ENCODE results near the gene STH. TPM values are rescaled to one million over a fixed set of nuclear protein-coding genes. Genes with fewer than 3 reads are reported as not detected.

The STH gene
- total RNA-seq, 1 experiment from 2014 or later = not detected

DNA sequence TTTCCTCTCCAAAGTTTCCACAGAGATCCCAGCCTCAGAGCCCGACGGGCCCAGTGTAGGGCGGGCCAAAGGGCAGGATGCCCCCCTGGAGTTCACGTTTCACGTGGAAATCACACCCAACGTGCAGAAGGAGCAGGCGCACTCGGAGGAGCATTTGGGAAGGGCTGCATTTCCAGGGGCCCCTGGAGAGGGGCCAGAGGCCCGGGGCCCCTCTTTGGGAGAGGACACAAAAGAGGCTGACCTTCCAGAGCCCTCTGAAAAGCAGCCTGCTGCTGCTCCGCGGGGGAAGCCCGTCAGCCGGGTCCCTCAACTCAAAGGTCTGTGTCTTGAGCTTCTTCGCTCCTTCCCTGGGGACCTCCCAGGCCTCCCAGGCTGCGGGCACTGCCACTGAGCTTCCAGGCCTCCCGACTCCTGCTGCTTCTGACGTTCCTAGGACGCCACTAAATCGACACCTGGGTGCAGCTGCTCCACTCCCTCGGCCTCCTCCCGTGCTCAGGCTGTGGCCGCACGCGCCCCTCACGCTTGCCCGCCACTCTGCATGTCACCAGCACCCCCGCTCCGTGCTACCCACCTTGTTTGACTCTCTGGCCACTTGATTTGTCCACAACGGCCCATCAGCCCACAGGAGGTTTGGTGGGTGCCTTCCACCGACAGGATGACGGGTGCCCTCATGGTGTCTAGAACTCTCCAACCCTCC is 15.3 kb upstream of the STH start:
- no peak for DNase-seq (ENCODE audit: extremely low read depth, low read depth)

DNA sequence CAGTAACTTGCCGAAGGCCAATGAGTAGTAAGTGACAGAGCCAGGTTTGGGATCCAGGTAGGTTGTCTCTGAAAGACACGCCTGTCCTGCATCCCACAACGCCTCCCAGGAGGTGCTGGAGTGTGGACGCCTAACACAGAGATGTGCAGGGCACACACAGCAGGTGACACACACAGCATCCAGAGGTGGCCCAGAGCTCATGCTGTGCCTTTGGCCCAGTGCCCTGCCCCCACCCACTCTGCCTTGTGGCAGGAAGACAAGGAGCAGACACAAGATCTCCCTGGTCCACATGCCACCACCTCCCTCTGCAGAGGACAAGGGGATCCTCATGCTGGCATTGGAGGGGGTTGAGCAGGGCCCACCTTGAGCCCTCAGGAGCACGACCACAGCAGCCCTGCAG is 14.7 kb upstream of the STH start:
- no peak for DNase-seq (ENCODE audit: extremely low read depth, low read depth)

DNA sequence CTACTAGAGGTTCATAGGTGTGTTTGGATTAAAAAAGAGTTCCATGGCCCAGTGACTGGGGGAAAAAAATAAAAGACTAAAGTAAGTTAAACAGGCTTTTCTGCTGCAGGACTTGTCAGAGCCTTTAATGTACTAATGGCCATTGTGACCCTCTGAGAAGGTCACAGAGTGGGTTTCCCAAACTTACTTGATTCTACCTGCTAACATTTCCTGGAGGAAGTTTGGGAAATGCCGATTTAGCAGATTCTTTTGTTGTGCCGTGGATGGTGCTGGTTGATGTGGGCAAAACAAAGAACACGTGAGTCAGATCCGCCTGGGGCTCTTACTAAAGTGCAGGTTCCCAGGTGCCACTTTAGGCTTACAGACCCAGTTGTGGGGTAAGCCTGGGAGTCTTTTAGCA is 13.6 kb upstream of the STH start:
- no peak for DNase-seq (ENCODE audit: extremely low read depth, low read depth)

- no peak for DNase-seq (ENCODE audit: extremely low read depth, low read depth)
Observed at GRCh38 chr17:45986056-45986455, 13.0 kb upstream of the STH start.

GRCh38 chr17:45987706-45988105 is 11.3 kb upstream of the STH start:
- DNase-seq (ENCODE audit: extremely low read depth, low read depth) = no peak

- no peak for DNase-seq (ENCODE audit: extremely low read depth, low read depth)
Observed at GRCh38 chr17:45989759-45990158, 9.3 kb upstream of the STH start.

- DNase-seq (ENCODE audit: extremely low read depth, low read depth) = no peak
Observed at GRCh38 chr17:45990886-45991285, 8.2 kb upstream of the STH start.

DNA sequence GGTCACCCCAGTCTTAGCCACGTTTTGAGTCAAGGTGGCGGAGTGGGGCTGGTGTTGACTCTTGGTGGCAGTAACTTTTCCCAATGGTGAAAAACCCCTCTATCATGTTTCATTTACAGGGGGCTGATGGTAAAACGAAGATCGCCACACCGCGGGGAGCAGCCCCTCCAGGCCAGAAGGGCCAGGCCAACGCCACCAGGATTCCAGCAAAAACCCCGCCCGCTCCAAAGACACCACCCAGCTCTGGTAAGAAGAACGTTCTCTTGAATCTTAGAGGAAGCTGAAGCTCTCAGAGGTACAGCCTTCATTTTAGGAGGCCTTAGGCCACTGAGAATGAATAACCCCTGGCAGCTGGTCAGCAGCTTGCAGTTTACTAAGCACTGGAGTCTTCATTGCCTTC is 7.7 kb upstream of the STH start:
- DNase-seq (ENCODE audit: extremely low read depth, low read depth) = no peak

DNA sequence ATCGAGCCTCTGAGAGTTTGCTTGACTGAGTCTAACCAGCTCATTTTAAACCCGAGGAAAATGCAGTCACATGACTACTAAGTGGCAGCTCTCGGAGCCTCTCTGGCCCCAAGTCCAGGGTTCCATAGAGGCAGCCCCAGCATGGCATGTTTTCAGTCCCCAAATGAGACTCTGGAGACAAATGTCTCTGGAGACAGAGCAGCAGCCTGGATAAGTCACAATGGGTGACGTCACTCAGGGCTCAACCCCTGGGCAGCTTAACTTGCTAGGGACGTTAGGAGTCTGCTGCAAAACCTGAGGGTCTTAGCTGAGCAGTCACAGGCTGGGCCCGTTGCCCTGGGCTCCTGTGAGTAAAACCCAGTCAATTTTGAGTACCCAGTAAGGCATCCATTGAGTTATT is 6.9 kb upstream of the STH start:
- DNase-seq (ENCODE audit: extremely low read depth, low read depth) = no peak

DNA sequence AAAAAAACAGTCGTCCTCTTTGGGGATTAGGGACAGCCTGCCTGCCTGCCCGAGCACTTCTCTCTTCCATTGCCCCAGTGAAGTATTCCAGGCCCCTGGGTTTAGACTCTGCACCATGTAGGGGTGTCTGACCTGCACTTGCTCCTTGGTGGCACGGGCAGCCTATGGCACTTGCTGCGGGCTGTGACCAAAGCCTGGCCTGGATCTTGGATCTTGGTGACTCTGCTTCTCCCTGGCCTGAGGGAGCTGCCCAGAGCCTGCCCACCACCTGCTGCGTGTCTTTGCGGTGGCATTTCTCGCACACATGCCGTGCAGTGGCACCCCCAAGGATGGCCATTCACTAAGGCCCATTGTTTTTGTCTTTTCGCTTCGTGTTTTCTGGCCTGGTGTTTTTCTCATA is 6.1 kb upstream of the STH start:
- DNase-seq (ENCODE audit: extremely low read depth, low read depth) = no peak

DNA sequence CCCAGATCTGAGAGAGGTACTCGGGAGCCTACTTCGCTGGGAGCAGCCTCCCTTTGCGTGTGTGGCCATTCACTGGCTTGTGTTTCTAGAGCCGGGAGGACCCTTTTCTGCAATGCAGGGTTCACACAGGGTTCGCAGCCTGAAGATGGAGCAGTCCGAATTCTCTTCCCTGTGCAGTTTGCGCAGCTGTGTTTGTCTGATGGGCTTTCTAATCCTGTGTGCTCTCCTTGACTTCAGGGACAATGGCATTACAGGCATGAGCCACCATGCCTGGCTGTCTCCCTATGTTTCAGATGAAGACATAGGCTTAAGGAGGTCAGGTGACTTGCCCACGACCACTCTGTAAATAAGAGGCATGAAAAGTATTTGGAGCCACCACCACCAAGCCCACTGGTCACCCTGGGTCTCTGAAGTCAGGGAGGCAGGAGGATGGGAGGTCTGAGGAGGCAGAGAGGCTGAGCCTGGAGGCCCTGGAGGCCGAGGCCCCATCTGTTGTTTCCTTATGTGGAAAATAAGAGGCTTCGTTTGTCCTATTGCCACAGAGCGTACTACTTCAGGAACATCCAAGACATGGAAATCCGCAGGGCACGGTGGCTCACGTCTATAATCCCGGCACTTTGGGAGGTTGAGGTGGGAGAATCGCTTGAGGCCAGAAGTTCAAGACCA is 5.0 kb upstream of the STH start:
- no peak for DNase-seq (ENCODE audit: extremely low read depth, low read depth)

DNA sequence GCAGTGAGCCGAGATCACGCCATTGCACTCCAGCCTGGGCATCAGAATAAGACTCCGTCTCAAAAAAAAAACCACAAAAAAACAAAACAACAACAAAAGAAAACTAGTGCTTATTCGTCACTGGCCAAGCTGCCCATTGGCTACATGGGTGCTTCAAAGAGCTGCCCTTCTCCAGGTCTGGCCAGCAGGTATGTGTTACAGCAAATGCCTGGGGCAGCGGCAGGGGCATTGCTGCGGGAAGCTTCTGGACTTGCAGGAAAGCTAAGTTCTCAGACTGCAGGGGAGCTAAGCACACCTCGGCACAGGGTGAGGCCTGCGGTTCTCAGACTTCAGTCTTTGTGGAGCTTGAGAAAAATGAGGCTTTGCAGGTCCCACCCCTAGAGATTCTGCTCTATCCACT is 4.1 kb upstream of the STH start:
- no peak for DNase-seq (ENCODE audit: extremely low read depth, low read depth)

- no peak for DNase-seq (ENCODE audit: extremely low read depth, low read depth)
Observed at GRCh38 chr17:45995627-45996270, 3.3 kb upstream of the STH start.

DNA sequence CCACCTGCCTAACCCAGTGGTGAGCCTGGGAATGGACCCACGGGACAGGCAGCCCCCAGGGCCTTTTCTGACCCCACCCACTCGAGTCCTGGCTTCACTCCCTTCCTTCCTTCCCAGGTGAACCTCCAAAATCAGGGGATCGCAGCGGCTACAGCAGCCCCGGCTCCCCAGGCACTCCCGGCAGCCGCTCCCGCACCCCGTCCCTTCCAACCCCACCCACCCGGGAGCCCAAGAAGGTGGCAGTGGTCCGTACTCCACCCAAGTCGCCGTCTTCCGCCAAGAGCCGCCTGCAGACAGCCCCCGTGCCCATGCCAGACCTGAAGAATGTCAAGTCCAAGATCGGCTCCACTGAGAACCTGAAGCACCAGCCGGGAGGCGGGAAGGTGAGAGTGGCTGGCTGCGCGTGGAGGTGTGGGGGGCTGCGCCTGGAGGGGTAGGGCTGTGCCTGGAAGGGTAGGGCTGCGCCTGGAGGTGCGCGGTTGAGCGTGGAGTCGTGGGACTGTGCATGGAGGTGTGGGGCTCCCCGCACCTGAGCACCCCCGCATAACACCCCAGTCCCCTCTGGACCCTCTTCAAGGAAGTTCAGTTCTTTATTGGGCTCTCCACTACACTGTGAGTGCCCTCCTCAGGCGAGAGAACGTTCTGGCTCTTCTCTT is 2.6 kb upstream of the STH start:
- no peak for DNase-seq (ENCODE audit: extremely low read depth, low read depth)

GRCh38 chr17:45997166-45997565 is 1.9 kb upstream of the STH start:
- no peak for DNase-seq (ENCODE audit: extremely low read depth, low read depth)

DNA sequence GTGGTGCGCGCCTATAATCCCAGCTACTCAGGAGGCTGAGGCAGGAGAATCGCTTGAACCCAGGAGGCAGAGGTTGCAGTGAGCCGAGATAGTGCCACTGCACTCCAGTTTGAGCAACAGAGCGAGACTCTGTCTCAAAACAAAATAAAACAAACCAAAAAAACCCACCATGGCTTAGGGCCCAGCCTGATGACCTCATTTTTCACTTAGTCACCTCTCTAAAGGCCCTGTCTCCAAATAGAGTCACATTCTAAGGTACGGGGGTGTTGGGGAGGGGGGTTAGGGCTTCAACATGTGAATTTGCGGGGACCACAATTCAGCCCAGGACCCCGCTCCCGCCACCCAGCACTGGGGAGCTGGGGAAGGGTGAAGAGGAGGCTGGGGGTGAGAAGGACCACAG is 1.4 kb upstream of the STH start:
- no peak for DNase-seq (ENCODE audit: extremely low read depth, low read depth)

DNA sequence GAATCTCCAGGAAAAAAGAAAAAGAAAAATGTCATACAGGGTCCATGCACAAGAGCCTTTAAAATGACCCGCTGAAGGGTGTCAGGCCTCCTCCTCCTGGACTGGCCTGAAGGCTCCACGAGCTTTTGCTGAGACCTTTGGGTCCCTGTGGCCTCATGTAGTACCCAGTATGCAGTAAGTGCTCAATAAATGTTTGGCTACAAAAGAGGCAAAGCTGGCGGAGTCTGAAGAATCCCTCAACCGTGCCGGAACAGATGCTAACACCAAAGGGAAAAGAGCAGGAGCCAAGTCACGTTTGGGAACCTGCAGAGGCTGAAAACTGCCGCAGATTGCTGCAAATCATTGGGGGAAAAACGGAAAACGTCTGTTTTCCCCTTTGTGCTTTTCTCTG is 845 bp downstream of the STH start:
- DNase-seq (ENCODE audit: extremely low read depth, low read depth) = no peak

- DNase-seq (ENCODE audit: extremely low read depth, low read depth) = no peak
Observed at GRCh38 chr17:46000292-46000691, 1.2 kb downstream of the STH start.

- DNase-seq (ENCODE audit: extremely low read depth, low read depth) = no peak
Observed at GRCh38 chr17:46000757-46001156, 1.7 kb downstream of the STH start.

DNA sequence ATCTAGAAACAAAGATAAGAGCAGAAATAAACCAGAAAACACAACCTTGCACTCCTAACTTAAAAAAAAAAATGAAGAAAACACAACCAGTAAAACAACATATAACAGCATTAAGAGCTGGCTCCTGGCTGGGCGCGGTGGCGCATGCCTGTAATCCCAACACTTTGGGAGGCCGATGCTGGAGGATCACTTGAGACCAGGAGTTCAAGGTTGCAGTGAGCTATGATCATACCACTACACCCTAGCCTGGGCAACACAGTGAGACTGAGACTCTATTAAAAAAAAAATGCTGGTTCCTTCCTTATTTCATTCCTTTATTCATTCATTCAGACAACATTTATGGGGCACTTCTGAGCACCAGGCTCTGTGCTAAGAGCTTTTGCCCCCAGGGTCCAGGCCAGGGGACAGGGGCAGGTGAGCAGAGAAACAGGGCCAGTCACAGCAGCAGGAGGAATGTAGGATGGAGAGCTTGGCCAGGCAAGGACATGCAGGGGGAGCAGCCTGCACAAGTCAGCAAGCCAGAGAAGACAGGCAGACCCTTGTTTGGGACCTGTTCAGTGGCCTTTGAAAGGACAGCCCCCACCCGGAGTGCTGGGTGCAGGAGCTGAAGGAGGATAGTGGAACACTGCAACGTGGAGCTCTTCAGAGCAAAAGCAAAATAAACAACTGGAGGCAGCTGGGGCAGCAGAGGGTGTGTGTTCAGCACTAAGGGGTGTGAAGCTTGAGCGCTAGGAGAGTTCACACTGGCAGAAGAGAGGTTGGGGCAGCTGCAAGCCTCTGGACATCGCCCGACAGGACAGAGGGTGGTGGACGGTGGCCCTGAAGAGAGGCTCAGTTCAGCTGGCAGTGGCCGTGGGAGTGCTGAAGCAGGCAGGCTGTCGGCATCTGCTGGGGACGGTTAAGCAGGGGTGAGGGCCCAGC is 2.6 kb downstream of the STH start:
- no peak for DNase-seq (ENCODE audit: extremely low read depth, low read depth)
